ENCODE data around the gene ROR2.
A peak's percentile ranks its signal among the peaks of the same experiment; 100 is the strongest.

Gene ROR2

DNA sequence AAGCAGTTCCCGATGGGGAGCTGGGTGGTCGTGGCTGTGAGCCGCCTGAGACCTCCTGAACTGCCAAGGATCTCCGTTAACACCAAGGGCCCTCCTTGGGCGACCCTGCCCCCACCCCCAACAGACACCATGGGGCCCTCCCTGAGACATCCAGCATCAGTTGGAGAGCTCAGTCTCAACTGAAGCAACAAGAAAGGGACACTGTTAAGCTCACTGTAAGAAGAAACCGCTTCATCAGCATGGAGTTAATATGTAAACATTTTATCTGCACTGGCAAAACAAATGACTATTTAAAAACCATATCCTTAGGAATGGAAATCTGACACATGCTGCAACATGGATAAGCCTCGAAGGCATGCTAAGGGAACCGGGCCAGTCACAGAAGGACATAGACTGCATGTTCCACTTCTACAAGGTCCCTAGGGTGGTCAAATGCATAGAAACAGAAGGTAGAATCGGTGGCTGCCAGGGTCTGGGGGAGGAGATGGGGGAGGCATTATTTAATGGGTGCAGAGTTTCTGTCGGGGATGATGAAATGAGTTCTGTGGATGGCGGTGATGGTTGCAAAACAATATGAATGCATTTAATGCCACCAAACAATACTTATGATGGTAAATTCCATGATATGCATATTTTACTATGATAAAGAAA, 47.4 kb downstream of the ROR2 start:
- DNase-seq (ENCODE audit: low read depth, low spot score) = no peak

- no peak for DNase-seq (ENCODE audit: low read depth, low spot score)
Observed at GRCh38 chr9:91900797-91901177, 49.2 kb downstream of the ROR2 start.

GRCh38 chr9:91900055-91900796, 49.8 kb downstream of the ROR2 start:
- DNase-seq (ENCODE audit: low read depth, low spot score) = peak; percentile 77

- no peak for DNase-seq (ENCODE audit: low read depth, low spot score)
Observed at GRCh38 chr9:91899594-91899993, 50.4 kb downstream of the ROR2 start.

- no peak for DNase-seq (ENCODE audit: low read depth, low spot score)
Observed at GRCh38 chr9:91899219-91899563, 50.8 kb downstream of the ROR2 start.

DNA sequence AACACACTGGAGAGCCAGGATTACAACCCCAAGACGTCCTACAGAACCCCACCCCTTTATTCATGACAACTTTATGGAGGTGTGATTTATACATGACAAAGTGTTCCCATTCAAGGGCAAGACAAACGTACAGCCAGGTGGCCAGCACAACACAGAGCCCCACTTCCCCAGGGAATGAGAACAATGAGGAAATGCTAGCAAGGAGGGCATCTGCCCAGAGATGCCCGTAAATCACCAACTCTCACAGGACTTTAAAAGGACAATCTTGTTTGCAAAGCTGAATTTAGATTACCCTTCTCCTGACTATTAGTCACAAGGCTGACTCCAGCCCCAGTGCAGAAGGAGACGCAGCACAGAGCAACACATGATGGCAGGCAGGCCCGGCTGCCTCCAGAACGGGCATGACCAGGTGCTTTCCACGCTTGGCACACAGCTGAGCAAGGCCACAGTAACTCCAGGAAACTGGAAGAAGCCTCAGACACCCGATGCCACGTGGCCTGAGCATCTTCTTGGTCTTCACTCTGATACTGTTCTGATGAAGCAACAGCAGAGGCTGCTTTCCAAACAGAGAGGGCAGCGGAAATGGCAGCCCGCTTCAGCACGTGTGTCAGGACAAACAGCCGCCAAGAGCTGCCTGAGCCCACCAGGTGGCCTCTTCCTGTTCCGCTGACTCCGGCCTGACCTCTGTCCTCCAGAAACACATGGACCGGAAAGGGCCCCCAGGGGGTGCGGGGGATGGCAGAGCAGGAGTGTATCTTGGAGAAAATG, 51.4 kb downstream of the ROR2 start:
- DNase-seq (ENCODE audit: low read depth, low spot score) = peak; percentile 77

DNA sequence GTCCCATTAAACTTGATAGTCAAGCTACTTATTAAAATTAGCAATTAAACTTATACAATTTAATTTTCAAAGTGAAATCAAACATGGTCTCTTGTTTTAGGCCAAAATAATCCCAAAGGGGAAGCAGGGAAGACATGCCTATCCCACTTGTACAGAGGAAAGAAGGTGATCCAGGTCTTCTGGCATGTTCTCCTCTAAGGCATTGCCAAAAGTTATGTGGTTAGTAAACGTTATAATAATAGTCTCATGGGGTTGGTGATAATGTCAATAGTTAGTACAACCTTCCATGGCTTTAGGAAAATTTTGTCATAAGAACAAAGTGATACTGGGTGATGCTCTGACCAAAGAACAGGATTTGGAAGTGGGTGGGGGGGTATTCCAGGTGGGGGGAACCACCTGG, 52.8 kb downstream of the ROR2 start:
- no peak for DNase-seq (ENCODE audit: low read depth, low spot score)

GRCh38 chr9:91896513-91897121, 53.4 kb downstream of the ROR2 start:
- DNase-seq (ENCODE audit: low read depth, low spot score) = peak; percentile 69

DNA sequence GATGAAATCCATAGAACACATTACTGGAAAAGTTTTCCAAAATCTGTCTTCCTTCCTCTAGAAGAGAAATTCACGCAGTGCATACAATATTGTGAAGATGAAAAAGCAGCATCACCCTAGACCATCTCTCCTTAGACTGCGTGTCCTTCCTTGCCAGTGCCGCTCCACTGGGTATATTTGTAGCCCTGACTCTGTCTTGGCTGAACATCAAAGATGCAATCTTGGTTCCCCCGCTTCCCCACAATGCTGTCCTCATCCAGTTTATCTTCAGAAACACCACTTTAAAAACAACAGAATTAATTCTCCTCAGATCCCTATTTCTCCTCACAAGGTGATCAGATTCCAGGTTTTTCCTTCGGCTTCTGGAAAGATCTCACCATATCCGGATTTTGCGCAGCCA, 53.9 kb downstream of the ROR2 start:
- no peak for DNase-seq (ENCODE audit: low read depth, low spot score)

- DNase-seq (ENCODE audit: low read depth, low spot score) = no peak
Observed at GRCh38 chr9:91894536-91894935, 55.5 kb downstream of the ROR2 start.

DNA sequence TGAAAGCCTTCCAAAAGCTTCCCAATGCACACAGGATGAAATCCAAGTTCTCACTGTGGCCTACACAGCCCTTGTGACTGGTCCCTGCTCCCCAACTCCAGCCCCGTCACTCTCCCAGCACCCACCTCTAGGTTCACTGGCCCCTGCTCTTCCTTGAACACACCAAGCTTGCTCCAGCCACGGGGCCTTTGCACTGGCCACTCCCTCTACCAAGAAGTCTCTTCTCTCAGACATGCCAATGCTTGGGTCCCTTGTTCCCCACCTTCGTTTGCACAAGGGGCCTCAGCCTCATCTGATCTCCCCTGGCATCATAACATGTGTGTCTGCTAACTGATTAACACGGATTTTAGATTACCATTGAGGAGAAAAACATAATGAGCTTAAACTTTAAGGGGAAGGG, 56.0 kb downstream of the ROR2 start:
- DNase-seq (ENCODE audit: low read depth, low spot score) = no peak

- DNase-seq (ENCODE audit: low read depth, low spot score) = no peak
Observed at GRCh38 chr9:91891915-91892314, 58.1 kb downstream of the ROR2 start.

- no peak for DNase-seq (ENCODE audit: low read depth, low spot score)
Observed at GRCh38 chr9:91890662-91891061, 59.4 kb downstream of the ROR2 start.

DNA sequence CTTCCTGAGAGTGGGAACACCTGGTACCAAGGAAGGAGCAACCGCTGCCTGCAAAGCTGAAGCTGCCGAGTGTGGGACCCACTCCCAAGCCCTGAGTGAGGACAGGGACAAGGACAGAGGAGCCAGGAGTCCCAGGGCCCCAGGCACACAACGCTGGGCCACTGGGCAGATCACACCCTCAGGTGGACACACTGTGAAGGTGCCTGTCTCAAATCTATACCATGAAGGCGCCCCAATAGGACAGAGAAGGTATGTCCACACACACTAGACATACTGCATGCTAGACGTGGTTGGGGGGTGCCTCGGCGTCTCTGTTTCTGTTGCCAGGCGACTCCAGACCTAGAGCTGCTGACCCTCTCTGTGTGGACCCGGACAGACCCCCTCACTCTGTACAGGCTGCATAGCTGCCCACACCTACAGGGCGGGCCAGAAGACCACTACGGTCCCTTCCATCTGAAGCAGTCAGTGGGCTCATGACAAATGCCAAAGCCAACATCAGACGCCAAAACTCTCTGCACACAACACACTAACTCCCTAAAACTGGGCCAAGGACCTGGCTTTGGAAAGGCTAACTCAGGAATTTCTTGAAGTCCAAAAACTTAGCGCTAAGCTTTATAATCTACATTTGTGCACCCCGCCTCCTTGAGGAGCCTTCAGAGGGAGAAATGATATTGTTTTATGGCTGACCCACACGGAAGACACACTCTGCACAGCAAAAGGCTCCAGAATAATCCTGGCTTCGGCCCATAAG, 60.7 kb downstream of the ROR2 start:
- DNase-seq (ENCODE audit: low read depth, low spot score) = no peak

DNA sequence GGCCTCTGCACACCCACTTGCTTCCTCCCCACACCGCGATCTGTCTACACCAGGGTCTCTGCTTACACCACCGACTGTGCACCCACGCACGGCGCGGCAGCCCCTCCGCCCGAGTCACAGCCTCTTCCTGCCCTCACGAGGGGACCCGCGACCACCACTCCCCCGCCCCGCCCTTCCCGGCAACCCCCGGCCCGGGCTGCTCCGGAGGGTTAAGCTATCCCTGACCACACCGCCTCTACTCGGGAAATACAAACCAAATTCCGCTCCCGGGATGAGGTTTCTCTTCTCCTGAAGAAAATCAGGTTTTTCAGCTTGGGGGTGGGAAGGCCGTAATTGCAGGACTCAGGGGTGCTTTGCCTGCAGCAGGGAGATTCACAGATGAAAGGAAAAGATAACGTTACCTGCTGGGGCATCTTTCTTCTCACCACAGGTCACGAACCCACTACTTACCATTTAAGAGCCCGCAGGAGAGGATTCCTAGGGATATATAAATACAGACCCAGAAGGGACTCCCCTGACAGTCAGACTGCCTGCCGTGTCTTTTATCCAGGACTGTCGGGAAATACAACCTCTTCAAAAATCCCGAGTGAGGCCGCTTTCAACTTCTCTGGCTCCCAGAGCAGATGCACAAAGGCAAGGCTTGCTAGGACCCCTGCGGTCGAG, 63.5 kb downstream of the ROR2 start:
- peak; percentile 96 for DNase-seq (ENCODE audit: low read depth, low spot score)

GRCh38 chr9:91885746-91886413, 64.1 kb downstream of the ROR2 start:
- peak; percentile 57 for DNase-seq (ENCODE audit: low read depth, low spot score)

GRCh38 chr9:91884696-91885687, 65.0 kb downstream of the ROR2 start:
- peak; percentile 74 for DNase-seq (ENCODE audit: low read depth, low spot score)

DNA sequence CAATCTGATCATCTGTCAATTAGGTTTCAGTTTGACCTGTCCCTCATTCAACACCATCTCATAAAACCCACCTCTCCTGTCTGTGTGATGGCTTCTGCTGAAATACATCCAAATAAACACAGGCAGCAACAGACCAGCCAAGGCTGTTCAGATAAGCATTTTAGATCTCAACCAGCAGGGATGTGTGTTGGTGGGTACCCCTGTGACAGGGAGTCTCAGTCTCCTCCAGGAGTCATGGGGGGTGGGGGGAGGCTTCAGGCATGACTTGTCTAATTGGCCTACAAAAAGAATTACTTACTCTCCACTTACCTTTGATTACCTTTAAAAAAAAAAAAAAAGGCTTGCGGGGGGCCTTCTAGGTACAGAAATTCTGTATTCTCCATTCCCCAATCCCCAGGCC, 65.9 kb downstream of the ROR2 start:
- no peak for DNase-seq (ENCODE audit: low read depth, low spot score)

DNA sequence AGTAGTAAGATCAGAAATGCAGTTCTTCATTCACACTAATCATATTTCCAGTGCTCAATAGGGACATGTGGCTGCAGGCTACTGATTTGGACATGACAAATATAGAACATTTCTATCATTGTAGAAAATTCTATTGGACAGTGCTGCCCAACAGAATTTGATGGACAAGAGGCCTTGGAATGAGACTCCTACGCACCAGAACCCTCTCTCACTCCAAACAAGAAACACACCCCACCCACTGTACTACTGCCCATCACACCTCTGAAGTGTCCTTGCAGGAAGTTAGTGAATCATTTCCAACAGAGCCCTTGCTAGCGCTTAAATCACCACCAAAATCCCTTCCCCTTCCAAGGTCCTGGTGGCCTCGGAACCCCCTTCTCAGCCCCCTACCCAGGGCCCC, 66.5 kb downstream of the ROR2 start:
- DNase-seq (ENCODE audit: low read depth, low spot score) = no peak

All from ELF-1 (cell line).